Gastroesophageal sphincter (tissue), 4 donors: ENCODE data around the gene SLAMF1. TPM values are rescaled to one million over a fixed set of nuclear protein-coding genes. Genes with fewer than 3 reads are reported as not detected.

Experiments
- ATAC-seq: fragments of 150-250 bp; one replicate; pipeline ENCODE4 v1.9.1; 2016; ENCODE audit warnings: mild to moderate bottlenecking, moderate library complexity
- H3K27ac ChIP-seq, 4 donors: fragments of 200-600 bp; sonication (generic) in 3 of 4; 1 replicate in 3 of 4; 2 replicates in 1 of 4; pipeline ENCODE4 v1.5.1; 2016 to 2019
- H3K27me3 ChIP-seq: fragments of 200-600 bp; sonication (generic); one replicate; pipeline ENCODE4 v1.5.1; 2019
- H3K36me3 ChIP-seq, 2 donors: fragments of 200-600 bp; sonication (generic); one replicate each; pipeline ENCODE4 v1.5.1; 2019; ENCODE audit warnings: control low read depth in 1 of 2
- H3K4me1 ChIP-seq, 3 donors: fragments of 200-600 bp; sonication (generic); 1 replicate in 2 of 3; 2 replicates in 1 of 3; pipeline ENCODE4 v1.5.1; 2016 to 2019; ENCODE audit warnings: control low read depth in 2 of 3
- H3K4me3 ChIP-seq, 2 donors: fragments of 200-600 bp; sonication (generic); one replicate each; pipeline ENCODE4 v1.5.1; 2019; ENCODE audit warnings: mild to moderate bottlenecking in 1 of 2, moderate library complexity in 1 of 2
- H3K9me3 ChIP-seq, 3 donors: fragments of 200-600 bp; sonication (generic); one replicate each; pipeline ENCODE4 v1.5.1; 2017 to 2019; ENCODE audit warnings: control low read depth in 2 of 3
- EP300 ChIP-seq: sonication (generic); formaldehyde crosslinking; IDR thresholded peaks from one replicate; pipeline ENCODE4 v1.6.1; 2017; ENCODE audit warnings: antibody characterized with exemption, mild to moderate bottlenecking
- POLR2A ChIP-seq, 2 donors: fragments of 450-650 bp; IDR thresholded peaks; one replicate each; pipeline ENCODE4 v1.6.1; 2017; ENCODE audit warnings: antibody characterized with exemption in 2 of 2, mild to moderate bottlenecking in 2 of 2, moderate library complexity in 1 of 2
- POLR2AphosphoS5 ChIP-seq: sonication (generic); formaldehyde crosslinking; IDR thresholded peaks from one replicate; pipeline ENCODE4 v1.6.1; 2017; ENCODE audit warnings: antibody characterized with exemption
- WGBS, 2 donors: methylation state at CpG; one replicate each; pipeline ENCODE4 v1.1.5; 2018; ENCODE audit warnings: low coverage in 1 of 2; 5-methylcytosine and 5-hydroxymethylcytosine counted together
- total RNA-seq, 4 donors: library from RNA; depleted of rRNA; stranded (reverse); fragments of >200 nt; gene quantifications; one replicate each; pipeline ENCODE4 v1.1.0, GENCODE V29; 2016
- TF ChIP-seq, protein P1 (sequence below), 4 experiments: fragments of 200-600 bp in 2 of 4; fragments of 450-650 bp in 2 of 4; sonication (generic) in 1 of 4; IDR thresholded peaks; one replicate each; pipeline ENCODE4 v1.5.1; 2017 to 2019; ENCODE audit warnings: antibody characterized with exemption in 4 of 4, mild to moderate bottlenecking in 2 of 4, moderate library complexity in 2 of 4

The SLAMF1 gene
- total RNA-seq, 4 donors from 2014 or later: 0.12 to 2.8 (median 1.2) TPM; not detected in 1

DNA sequence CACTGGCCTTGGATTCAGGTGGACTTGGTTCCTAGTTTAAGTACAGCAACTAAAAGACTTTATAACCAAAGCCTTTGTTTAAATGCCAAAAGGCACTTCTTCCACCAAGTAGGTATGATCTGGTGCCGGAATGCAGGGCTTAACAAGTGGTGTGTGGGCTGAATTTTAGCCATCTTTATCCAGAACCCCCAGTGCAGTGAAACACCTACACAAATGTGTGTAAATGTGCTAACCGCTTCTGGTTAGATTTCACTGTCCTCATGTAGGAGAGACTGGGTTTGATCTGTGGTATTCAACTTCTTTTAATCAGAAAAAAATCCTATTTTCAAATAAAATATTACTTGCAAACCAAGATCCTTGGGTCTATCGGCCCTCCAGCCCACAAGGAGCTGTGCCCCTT lies 10.3 kb downstream of the SLAMF1 start:
- TF ChIP-seq, protein P1, sequence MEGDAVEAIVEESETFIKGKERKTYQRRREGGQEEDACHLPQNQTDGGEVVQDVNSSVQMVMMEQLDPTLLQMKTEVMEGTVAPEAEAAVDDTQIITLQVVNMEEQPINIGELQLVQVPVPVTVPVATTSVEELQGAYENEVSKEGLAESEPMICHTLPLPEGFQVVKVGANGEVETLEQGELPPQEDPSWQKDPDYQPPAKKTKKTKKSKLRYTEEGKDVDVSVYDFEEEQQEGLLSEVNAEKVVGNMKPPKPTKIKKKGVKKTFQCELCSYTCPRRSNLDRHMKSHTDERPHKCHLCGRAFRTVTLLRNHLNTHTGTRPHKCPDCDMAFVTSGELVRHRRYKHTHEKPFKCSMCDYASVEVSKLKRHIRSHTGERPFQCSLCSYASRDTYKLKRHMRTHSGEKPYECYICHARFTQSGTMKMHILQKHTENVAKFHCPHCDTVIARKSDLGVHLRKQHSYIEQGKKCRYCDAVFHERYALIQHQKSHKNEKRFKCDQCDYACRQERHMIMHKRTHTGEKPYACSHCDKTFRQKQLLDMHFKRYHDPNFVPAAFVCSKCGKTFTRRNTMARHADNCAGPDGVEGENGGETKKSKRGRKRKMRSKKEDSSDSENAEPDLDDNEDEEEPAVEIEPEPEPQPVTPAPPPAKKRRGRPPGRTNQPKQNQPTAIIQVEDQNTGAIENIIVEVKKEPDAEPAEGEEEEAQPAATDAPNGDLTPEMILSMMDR (IDR thresholded peaks at IDR 0.05): no peak
- TF ChIP-seq POLR2AphosphoS5 (no peak), EP300 (no peak), POLR2A (IDR thresholded peaks at IDR 0.05) (no peak)
- Histone ChIP-seq H3K36me3 (no peaks in the 10 kb centered on the region), H3K27ac (no peak overlapping the region), H3K27me3 (peaks cover 4% of the 10 kb centered on the region), H3K4me3 (no peak overlapping the region), H3K9me3 (no peaks in the 10 kb centered on the region), H3K4me1 (no peaks in the 10 kb centered on the region)
- ATAC-seq: no peak
- WGBS, 2 donors: 91 to 95% methylated on average over 2 to 3 of the region's 3 CpGs

GRCh38 chr1:160636076-160636475 lies 10.8 kb downstream of the SLAMF1 start:
- Histone ChIP-seq H3K27me3 (peaks cover 4% of the 10 kb centered on the region), H3K36me3 (no peaks in the 10 kb centered on the region), H3K4me3 (no peak overlapping the region), H3K4me1 (no peaks in the 10 kb centered on the region), H3K9me3 (no peaks in the 10 kb centered on the region), H3K27ac (no peak overlapping the region)
- 66 to 79% methylated on average over 4 of the region's 4 CpGs for WGBS, 2 donors
- ATAC-seq: no peak
- TF ChIP-seq, protein P1 (IDR thresholded peaks at IDR 0.05): no peak
- TF ChIP-seq EP300 (no peak), POLR2A (IDR thresholded peaks at IDR 0.05) (no peak), POLR2AphosphoS5 (no peak)

DNA sequence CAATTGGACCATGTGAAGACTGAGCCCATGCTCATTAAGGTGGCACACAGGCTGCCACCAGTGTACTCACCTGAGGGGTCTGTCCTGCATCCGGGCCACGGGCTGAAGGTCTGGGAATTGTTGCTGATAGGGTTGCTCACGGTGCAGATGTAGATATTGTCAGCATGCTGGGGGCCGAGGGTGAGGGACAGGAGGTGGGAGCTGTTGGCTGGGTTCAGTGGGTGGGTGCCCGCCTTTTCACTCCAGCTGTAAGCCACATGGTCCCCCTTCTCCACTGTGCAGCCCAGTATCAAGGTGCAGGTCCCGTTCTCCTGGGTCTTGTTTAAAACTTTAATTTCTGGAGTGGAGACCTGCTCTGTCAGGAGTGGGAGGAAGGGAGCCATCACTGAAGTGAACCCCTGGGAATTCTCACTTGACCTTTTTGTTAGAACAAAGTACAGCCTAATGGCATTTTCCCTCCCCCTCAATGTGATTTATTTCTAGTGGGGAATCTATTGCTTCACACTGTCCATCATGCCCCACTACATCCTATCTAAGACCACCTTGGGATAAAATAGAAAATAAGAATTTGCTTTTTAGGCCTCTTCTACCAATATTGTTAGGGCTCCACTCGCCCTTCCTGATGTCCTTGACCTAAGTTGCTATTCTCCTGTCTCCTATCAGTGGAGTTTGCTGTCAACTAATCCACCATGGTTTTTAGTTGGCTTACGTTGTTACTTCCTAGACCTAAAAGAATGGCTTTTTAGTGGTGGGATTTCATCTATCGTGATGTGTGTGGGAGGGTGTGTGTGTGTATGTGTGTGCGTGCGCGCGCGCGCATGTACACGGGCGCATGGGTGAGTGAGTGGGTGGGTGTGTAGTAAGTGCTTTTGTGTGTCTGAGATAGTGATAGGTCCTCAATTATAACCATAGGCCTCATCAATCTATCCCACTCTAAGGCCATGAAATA lies 12.0 kb downstream of the SLAMF1 start:
- no peak overlapping the region for H3K27ac ChIP-seq
- WGBS, 2 donors: 91 to 98% methylated on average over 13 to 16 of the region's 17 CpGs
- peaks cover 4% of the 10 kb centered on the region for H3K27me3 ChIP-seq
- H3K9me3 ChIP-seq: no peaks in the 10 kb centered on the region
- H3K4me1 ChIP-seq: peaks cover 0 to 5% (median 0%) of the 10 kb centered on the region in 3 donors
- H3K36me3 ChIP-seq: no peaks in the 10 kb centered on the region
- no peak overlapping the region for H3K4me3 ChIP-seq
- TF ChIP-seq, protein P1 (IDR thresholded peaks at IDR 0.05): no peak
- no peak for ATAC-seq

- ATAC-seq: no peak
- no peaks in the 10 kb centered on the region for H3K27me3 ChIP-seq
- peaks cover 0 to 5% (median 0%) of the 10 kb centered on the region in 3 donors for H3K4me1 ChIP-seq
- no peak overlapping the region for H3K27ac ChIP-seq
- 20 to 25% methylated on average over 1 of the region's 2 CpGs for WGBS, 2 donors
- H3K4me3 ChIP-seq: no peak overlapping the region
- TF ChIP-seq, protein P1 (IDR thresholded peaks at IDR 0.05): no peak
- TF ChIP-seq POLR2AphosphoS5 (no peak), EP300 (no peak), POLR2A (IDR thresholded peaks at IDR 0.05) (no peak)
- H3K9me3 ChIP-seq: no peaks in the 10 kb centered on the region
- no peaks in the 10 kb centered on the region for H3K36me3 ChIP-seq
These were observed 13.4 kb downstream of the SLAMF1 start for GRCh38 chr1:160633330-160633903.
